Activated naive CD4-positive, alpha-beta T cell treated with anti-CD3 and anti-CD28 coated beads for 36 hours (primary cell): ENCODE results near the gene TCP1. TPM values are rescaled to one million over a fixed set of nuclear protein-coding genes. Genes with fewer than 3 reads are reported as not detected.

ENCODE experiments used
- CTCF ChIA-PET: fragments of 350-600 bp; sonication (Branson Sonifier 250); formaldehyde crosslinking; loops from one replicate; lab custom pipeline; 2021; ENCODE audit warnings: antibody characterized with exemption; lab: Charles Lee
- DNase-seq: peaks from one replicate; pipeline ENCODE4 v3.0.0-alpha.2; 2020
- H3K27ac Mint-ChIP-seq: one replicate; pipeline ENCODE4 v1.8.0; 2021; ENCODE audit warnings: mild to moderate bottlenecking, mixed read lengths
- H3K27me3 Mint-ChIP-seq: one replicate; pipeline ENCODE4 v1.8.0; 2021; ENCODE audit warnings: low read depth, mixed read lengths
- H3K36me3 Mint-ChIP-seq: one replicate; pipeline ENCODE4 v1.8.0; 2021; ENCODE audit warnings: low read depth, mixed read lengths
- H3K4me1 Mint-ChIP-seq: one replicate; pipeline ENCODE4 v1.8.0; 2021; ENCODE audit warnings: low read depth, mixed read lengths
- H3K4me3 Mint-ChIP-seq: one replicate; pipeline ENCODE4 v1.8.0; 2021; ENCODE audit warnings: mild to moderate bottlenecking, moderate library complexity, mixed read lengths
- H3K9me3 Mint-ChIP-seq: one replicate; pipeline ENCODE4 v1.8.0; 2021; ENCODE audit warnings: mixed read lengths
- intact Hi-C: fragments of 100-400 bp; cut with micrococcal nuclease; formaldehyde crosslinking; loops from one replicate; pipeline ENCODE4 v1.15.1; 2023
- total RNA-seq, 2 experiments: library from RNA; stranded (reverse); gene quantifications; one replicate each; pipeline ENCODE4 v1.2.3, GENCODE V29; 2021

The TCP1 gene
- 100 to 1,000 TPM; 420 to 425 TPM for total RNA-seq

DNA sequence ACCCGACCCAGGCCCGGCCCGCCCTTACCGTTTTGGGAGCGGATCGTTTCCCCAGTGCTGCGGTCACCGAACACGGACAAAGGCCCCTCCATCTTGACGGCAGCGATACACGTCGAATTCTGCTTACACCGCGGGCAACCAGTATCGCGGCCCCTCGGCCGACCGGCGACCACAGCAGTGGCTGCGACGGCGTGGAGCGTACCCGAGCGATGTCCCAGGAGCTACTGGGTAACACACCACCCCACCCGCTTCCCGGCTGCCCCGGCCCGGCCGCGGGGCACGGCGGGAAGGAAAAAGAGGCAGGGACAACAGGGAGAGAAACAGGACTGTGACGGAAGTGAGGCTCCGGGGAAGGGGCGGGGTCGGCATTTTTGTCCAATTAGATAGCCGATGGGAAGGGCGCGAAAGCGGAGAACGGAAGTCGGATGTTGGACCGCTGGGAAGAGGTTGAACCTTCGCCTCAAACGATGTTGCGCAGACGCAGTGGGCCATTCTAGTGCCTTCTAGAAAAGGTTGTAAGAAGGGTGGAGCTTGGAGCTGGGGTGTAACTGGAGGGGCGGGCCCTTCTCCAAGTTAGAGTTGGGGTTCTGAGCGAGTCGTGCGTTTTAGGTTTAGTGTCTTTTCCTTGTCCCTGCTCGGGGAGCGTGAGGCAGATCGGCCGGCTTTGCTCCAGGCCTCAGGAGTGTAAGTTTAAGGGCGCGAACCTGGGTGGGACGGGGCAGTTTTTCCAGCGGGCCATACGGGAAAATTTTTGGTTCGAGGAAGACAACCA lies at the start of gene TCP1:
Gene TCP1, minus strand, starts transcription at position 226 of the 772 bp plus-strand sequence. Its CDS starts 134 bp downstream, at position 92.
- CTCF ChIA-PET: interaction anchor here (0.7 to 4.7 kb wide), 5 partner anchors 39 to 107 kb away, joined by 3 to 25 read pairs (median 3); partner anchors contain the start of genes SOD2 and WTAP
- Mint-ChIP-seq H3K4me3 (peak within 1 kb of the TSS; percentile 99), H3K4me1 (peaks cover 66% of the 10 kb centered on the region), H3K27me3 (no peaks in the 10 kb centered on the region), H3K27ac (peak within 1 kb of the TSS; percentile 98), H3K9me3 (no peaks in the 10 kb centered on the region), H3K36me3 (peaks cover 61% of the 10 kb centered on the region)
- intact Hi-C loops: loop anchor here (1.0 to 5.0 kb wide), 8 partner anchors 27 to 673 kb away; partner anchors contain the start of genes ACAT2, SOD2 and WTAP
- peak; percentile 100 for DNase-seq

DNA sequence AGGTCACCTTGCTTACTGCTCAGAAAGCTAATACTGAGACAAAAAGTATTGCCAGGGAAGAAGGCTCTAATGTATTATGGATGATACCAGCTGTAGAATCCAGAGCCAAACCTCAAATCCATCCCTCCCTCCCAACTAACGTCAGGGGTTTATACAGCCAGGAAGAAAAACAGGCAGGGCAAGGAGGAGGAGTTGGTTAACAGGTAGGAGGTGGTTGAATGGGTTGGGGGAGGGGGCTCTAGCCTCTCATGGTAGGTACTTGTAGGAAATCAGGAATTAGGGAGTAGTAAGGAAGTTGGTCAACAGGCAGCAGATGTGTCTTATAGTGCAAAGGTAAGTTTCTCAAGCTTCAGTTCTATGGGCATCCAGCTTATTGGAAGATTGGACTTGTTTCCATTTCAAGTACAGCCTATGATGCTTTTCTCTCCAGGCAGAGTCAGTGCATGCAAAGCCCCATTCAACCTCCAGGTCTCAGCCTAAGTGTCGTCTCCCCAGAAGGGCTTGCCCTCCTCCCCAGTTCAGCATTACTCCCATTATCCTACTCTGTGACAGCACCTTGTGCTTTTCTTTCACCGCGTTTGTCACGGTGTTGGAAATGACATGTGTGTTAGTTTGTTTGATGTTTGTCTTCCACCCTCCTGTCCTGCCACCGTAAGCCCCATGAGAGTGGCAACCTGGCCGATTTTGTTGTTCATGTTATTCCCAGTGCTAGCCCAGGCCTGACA lies 48.8 kb upstream of the TCP1 start:
- DNase-seq: no peak
- Mint-ChIP-seq H3K4me3 (no peak overlapping the region), H3K4me1 (peaks cover 14% of the 10 kb centered on the region), H3K27me3 (no peaks in the 10 kb centered on the region), H3K27ac (no peak overlapping the region), H3K36me3 (no peaks in the 10 kb centered on the region), H3K9me3 (no peaks in the 10 kb centered on the region)
- CTCF ChIA-PET: interaction anchor here (0.6 to 0.7 kb wide), 2 partner anchors 11 to 19 kb away, joined by 3 to 8 read pairs; no protein-coding TSS in a partner anchor
- intact Hi-C loops: no loop called here

DNA sequence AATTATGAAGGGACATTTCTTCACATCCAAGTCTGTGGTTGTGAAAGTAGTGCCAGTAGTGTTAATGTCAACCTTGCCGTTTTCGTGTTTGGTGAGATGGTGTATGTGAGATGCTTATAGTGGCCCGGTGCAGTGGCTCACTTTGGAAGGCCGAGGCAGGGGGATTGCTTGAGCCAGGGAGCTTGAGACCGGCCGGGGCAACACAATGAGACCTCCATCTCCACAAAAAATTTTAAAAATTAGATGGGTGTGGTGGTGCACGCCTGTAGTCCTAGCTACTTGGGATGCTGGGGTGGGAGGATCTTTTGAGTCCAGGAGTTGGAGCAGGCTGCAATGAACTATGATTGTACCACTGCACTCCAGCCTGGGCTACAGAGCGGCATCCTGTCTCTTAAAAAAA lies 48.1 kb upstream of the TCP1 start:
- DNase-seq: no peak
- Mint-ChIP-seq H3K27ac (no peak overlapping the region), H3K9me3 (no peaks in the 10 kb centered on the region), H3K27me3 (no peaks in the 10 kb centered on the region), H3K4me3 (no peak overlapping the region), H3K4me1 (peaks cover 17% of the 10 kb centered on the region), H3K36me3 (no peaks in the 10 kb centered on the region)
- intact Hi-C loops: no loop called here
- CTCF ChIA-PET: interaction anchor here (0.6 to 0.7 kb wide), 2 partner anchors 11 to 18 kb away, joined by 3 to 8 read pairs; no protein-coding TSS in a partner anchor

DNA sequence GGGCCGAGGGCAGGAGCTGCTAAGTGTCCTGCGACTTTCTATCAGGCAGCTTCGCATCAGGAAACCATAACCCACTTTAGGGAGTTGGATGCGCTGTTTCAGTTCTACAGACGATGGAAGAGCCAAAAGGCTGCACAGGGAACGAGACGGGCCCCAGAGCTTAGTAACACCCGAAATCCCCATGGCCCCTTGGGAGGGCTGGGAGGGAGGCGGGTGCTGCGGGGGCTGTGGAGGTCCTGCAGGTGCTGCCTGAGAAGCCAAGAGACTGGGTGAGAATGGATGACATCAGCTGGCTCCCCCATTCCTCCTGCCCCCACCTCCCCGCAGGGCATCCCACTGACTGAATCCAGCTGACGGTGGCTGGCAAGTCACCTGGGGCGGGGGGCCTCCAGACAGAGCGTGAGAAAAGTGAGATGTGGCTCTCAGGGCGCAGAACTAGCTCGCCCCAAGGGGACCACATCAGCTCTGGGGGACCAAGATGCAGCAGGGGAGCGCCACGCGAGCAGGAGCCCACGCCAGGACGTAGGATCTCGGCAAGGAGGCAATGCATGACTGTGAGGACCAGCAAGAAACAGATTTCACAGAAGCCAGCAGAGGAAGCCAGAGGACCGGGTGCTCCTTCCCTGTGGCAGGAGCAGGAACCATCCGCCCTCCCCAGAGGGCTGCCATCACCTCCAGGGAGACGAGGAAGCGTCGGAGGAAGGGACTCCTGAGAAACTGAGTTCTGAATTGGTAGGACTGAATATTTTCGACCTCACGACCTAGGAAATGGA lies 47.5 kb upstream of the TCP1 start:
- Mint-ChIP-seq H3K4me3 (no peak overlapping the region), H3K36me3 (no peaks in the 10 kb centered on the region), H3K4me1 (peaks cover 17% of the 10 kb centered on the region), H3K9me3 (no peaks in the 10 kb centered on the region), H3K27ac (no peak overlapping the region), H3K27me3 (no peaks in the 10 kb centered on the region)
- CTCF ChIA-PET: no interaction called here
- no peak for DNase-seq
- intact Hi-C loops: no loop called here

DNA sequence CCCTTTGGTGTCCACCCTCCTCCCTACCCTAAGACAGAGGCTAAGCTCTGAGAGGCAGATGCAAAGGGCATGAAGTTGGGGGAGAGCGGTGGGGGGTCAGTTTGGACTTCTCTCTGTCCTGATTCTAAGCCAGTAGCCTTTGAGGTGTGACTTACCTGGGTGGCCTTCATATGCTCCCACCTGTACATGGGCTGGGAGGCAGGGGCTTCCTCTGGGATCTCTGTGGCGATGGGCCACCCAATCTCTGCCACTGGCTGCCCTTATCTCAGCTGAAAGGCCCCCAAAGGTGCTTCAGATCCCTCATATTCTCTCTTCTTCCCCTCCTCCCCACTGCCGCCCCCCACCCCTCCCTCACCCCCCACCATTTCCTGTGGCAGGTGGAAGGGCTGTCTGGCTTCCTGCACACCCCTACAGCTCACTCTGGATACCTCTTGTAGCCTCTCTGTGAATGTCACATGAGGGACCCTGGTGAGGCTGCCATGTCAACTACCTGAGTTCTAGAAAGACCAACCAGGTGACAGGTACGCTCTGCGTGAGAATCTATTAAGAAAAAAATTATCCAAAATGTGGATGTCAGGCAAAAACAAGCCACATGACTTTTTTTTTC lies 44.7 kb upstream of the TCP1 start:
- CTCF ChIA-PET: interaction anchor here (0.7 to 0.9 kb wide), 3 partner anchors 21 to 299 kb away, joined by 3 to 5 read pairs (median 3); no protein-coding TSS in a partner anchor
- intact Hi-C loops: no loop called here
- no peak for DNase-seq
- no peaks in the 10 kb centered on the region for H3K27me3 Mint-ChIP-seq
- H3K4me1 Mint-ChIP-seq: peaks cover 17% of the 10 kb centered on the region
- no peaks in the 10 kb centered on the region for H3K36me3 Mint-ChIP-seq
- no peak overlapping the region for H3K27ac Mint-ChIP-seq
- H3K9me3 Mint-ChIP-seq: no peaks in the 10 kb centered on the region
- no peak overlapping the region for H3K4me3 Mint-ChIP-seq

DNA sequence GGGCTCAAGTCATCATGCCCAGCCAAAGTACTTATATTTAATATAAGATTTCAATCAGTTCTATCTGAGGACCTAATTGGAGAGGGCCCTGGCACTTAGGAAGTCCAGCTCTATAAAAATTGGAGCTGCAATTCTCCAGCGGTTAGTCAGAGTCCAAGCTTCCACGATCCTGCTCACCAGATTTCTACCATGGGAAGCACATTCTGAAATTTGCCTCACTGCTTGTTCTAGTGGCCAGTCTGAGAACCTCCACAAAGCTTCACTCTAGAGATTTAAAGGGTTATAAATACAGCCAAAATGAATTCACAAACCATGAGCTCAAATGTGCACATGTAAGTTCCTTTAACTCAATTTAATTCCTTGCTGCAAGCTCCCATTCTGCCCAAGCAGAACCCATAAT lies 44.2 kb upstream of the TCP1 start:
- H3K27me3 Mint-ChIP-seq: no peaks in the 10 kb centered on the region
- no peak overlapping the region for H3K4me3 Mint-ChIP-seq
- CTCF ChIA-PET: interaction anchor here (0.8 to 0.9 kb wide), 2 partner anchors 20 to 21 kb away, joined by 3 to 5 read pairs; no protein-coding TSS in a partner anchor
- H3K9me3 Mint-ChIP-seq: no peaks in the 10 kb centered on the region
- intact Hi-C loops: no loop called here
- no peaks in the 10 kb centered on the region for H3K36me3 Mint-ChIP-seq
- peaks cover 17% of the 10 kb centered on the region for H3K4me1 Mint-ChIP-seq
- H3K27ac Mint-ChIP-seq: no peak overlapping the region
- no peak for DNase-seq

DNA sequence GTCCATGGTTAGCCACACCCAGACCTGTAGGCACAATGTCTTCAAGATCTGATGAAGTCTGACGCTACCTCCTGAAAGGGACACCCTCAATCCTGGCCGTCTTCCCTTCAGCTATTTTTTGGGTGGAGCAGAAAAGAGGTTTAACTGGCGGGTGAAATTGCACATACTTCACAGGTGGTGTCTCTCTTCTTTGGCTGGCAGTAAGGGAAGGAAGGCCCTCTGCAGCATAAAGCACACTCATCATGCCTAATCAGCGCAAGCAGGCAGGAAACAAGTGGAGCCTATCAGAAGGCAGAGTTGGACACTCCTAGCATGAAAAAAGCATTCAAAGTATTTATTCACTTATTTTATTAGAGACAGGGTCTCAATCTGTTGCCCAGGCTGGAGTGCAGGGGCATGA lies 43.5 kb upstream of the TCP1 start:
- H3K36me3 Mint-ChIP-seq: no peaks in the 10 kb centered on the region
- DNase-seq: no peak
- H3K4me1 Mint-ChIP-seq: peaks cover 17% of the 10 kb centered on the region
- intact Hi-C loops: no loop called here
- CTCF ChIA-PET: no interaction called here
- H3K4me3 Mint-ChIP-seq: no peak overlapping the region
- no peaks in the 10 kb centered on the region for H3K27me3 Mint-ChIP-seq
- no peaks in the 10 kb centered on the region for H3K9me3 Mint-ChIP-seq
- H3K27ac Mint-ChIP-seq: no peak overlapping the region

DNA sequence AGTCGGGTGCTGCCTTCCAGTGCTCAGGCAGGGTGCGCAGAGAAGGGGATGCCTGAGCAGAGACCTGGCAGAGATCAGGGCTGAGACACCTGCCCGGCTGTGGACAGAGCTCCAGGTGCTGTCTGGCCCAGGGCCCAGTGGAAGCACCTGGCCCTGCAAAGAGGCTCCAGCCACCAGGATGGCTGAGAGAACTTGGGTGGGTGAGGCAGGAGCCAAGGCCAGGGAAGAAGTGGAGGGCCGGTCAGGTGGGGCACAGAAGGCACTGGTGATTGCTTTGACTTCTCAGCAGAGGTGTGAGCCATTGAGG lies 41.9 kb upstream of the TCP1 start:
- Mint-ChIP-seq H3K4me3 (no peak overlapping the region), H3K36me3 (no peaks in the 10 kb centered on the region), H3K9me3 (no peaks in the 10 kb centered on the region), H3K27ac (no peak overlapping the region), H3K4me1 (peaks cover 17% of the 10 kb centered on the region), H3K27me3 (no peaks in the 10 kb centered on the region)
- DNase-seq: no peak
- intact Hi-C loops: no loop called here
- CTCF ChIA-PET: no interaction called here

DNA sequence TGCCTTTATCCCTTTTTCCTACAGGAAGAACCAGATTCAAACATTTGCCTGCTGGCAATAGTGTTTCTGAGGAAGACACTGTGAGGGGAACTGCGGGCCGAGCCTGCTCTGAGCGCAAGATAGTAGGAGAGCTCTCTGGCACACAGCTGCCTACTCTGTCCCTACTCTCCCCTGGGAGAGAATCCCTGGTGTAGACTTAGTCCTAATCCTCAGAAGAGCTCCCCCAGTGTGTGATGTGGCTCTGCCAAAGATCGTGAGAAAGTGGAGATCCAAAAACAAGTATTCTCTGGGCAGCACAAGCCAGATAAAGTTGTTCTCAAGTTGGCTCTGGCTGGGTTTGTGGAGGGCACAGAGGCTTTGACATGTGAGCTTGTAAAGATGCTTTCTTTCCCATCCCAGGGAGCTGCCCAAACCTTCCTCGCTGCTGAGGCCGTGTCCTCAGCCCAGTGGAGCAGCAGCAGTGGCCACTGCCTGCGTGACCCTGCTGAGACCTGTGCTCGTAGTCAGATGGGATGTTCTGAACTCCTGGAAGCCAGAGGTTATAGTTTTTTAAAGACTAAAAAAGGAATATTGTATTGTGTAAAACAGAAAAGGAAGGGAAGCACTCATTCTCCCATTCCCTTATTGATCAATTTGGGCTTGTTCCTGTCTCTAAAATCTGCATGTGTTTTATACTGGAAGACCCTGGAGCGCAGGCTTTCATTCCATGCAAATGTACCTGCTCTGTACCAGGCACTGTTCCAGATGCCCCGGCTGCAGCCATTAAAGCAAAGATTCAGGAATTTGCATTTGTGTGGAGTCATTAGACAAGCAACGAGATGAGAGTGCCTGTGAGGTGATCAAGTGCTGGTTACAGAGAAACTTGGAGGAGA lies 41.3 kb upstream of the TCP1 start:
- CTCF ChIA-PET: interaction anchor here (0.6 to 1.1 kb wide), 2 partner anchors 9 to 58 kb away, joined by 3 read pairs; no protein-coding TSS in a partner anchor
- Mint-ChIP-seq H3K27ac (no peak overlapping the region), H3K4me3 (no peak overlapping the region), H3K9me3 (no peaks in the 10 kb centered on the region), H3K36me3 (no peaks in the 10 kb centered on the region), H3K4me1 (peaks cover 17% of the 10 kb centered on the region), H3K27me3 (no peaks in the 10 kb centered on the region)
- DNase-seq: no peak
- intact Hi-C loops: no loop called here

DNA sequence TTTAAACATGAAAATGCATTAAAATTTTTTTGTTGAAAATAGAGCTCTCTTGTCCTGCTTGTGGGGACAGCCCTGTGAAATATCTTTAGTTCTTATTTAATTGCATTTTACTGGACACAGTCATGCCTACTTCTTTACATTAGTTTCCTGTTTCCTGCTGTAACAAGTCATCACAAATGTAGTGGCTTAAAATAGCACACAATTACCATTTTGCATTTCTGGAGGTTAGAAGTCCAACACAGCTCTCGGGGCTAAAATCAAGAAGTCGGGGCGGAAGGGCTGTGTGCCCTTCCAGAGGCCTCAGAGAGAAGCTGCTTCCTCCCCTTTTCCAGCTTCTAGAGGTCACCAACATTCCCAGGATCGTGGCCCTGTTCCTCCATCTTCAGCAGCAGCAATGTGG lies 40.1 kb upstream of the TCP1 start:
- Mint-ChIP-seq H3K9me3 (no peaks in the 10 kb centered on the region), H3K4me3 (no peak overlapping the region), H3K4me1 (peaks cover 11% of the 10 kb centered on the region), H3K27me3 (no peaks in the 10 kb centered on the region), H3K27ac (no peak overlapping the region), H3K36me3 (no peaks in the 10 kb centered on the region)
- DNase-seq: no peak
- CTCF ChIA-PET: interaction anchor here (0.9 to 1.1 kb wide), 2 partner anchors 9 to 11 kb away, joined by 3 read pairs; no protein-coding TSS in a partner anchor
- intact Hi-C loops: no loop called here

DNA sequence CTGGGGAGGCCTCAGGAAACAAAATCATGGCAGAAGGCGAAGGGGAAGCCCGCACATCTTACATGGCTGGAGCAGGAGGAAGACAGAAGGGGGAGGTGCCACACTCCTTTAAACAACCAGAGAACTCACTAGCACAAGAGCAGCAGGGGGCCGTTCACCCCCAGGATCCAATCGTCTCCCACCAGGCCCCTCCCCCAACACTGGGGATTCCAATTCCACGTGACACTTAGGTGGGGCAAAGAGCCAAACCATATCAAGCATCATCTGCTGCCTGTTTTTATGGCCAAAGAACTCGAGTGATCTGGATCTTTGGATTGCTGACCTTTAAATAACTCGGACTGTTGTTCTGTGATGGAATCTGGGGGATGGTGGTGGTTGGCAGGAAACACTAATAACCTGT lies 38.7 kb upstream of the TCP1 start:
- intact Hi-C loops: no loop called here
- Mint-ChIP-seq H3K4me1 (peaks cover 3% of the 10 kb centered on the region), H3K4me3 (no peak overlapping the region), H3K9me3 (no peaks in the 10 kb centered on the region), H3K27ac (no peak overlapping the region), H3K27me3 (no peaks in the 10 kb centered on the region), H3K36me3 (no peaks in the 10 kb centered on the region)
- CTCF ChIA-PET: no interaction called here
- peak; percentile 17 for DNase-seq
